Occipital lobe (tissue), 2 donors: ENCODE measurements around the gene KIR3DL3. TPM values are rescaled to one million over a fixed set of nuclear protein-coding genes. Genes with fewer than 3 reads are reported as not detected.
"Not testable (repeated sequence)": the region's sequence is repeated elsewhere in the genome, so short reads cannot be mapped to it uniquely, and the experiment has no call there.

Experiments used
- DNase-seq: peaks from one replicate; lab custom pipeline; 2025; lab: John Stamatoyannopoulos, UW
- total RNA-seq: library from RNA; depleted of rRNA; stranded (reverse); fragments of >200 nt; gene quantifications from one replicate; pipeline ENCODE4 v1.2.3, GENCODE V29; 2014

The KIR3DL3 gene
- total RNA-seq, 1 donor from 2014 or later: not detected

DNA sequence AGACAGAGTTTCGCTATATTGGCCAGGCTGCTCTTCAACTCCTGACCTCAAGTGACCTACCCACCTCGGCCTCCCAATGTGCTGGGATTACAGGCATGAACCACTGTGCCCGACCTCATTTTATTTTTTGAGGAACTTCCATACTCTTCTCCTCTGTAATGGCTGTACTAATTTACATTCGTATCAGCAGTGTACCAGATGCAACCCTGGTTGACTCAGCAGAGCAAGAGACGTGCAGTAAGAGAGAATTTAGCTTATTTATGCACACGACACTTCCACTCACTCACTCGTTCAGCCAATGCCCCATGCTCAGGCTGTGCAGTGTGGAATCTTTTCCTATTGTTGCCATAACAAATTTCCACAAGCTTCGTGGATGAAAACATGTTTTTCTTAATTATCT, 6.9 kb downstream of the KIR3DL3 start:
- no peak for DNase-seq

DNA sequence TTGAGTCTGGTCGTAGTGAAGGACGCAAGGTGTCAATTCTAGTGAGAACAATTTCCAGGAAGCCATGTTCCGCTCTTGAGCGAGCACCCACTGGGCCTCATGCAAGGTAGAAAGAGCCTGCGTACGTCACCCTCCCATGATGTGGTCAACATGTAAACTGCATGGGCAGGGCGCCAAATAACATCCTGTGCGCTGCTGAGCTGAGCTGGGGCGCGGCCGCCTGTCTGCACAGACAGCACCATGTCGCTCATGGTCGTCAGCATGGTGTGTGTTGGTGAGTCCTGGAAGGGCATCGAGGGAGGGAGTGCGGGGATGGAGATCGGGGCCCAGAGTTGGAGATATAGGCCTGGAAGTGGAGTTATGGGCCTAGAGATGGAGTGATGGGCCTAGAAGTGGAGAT, 14.1 kb downstream of the KIR3DL3 start, which contains the start of gene KIR2DL3:
KIR2DL3 (plus strand) TSS at position 208 of the 400 bp plus-strand sequence; CDS start at position 241, 33 bp downstream.
- DNase-seq: not testable (repeated sequence)

DNA sequence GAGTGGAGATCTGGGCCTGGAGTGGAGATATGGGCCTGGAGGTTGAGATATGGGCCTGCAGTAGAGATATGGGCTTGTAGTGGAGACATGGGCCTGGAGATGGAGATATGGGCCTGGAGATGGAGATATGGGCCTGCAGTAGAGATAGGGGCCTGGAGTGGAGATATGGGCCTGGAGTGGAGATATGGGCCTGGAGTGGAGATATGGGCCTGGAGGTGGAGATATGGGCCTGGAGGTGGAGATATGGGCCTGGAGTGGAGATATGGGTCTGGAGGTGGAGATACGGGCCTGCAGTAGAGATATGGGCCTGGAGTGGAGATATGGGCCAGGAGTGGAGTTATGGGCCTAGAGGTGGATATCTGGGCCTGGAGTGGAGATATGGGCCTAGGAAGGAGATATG, 14.5 kb downstream of the KIR3DL3 start:
- DNase-seq: no peak

DNA sequence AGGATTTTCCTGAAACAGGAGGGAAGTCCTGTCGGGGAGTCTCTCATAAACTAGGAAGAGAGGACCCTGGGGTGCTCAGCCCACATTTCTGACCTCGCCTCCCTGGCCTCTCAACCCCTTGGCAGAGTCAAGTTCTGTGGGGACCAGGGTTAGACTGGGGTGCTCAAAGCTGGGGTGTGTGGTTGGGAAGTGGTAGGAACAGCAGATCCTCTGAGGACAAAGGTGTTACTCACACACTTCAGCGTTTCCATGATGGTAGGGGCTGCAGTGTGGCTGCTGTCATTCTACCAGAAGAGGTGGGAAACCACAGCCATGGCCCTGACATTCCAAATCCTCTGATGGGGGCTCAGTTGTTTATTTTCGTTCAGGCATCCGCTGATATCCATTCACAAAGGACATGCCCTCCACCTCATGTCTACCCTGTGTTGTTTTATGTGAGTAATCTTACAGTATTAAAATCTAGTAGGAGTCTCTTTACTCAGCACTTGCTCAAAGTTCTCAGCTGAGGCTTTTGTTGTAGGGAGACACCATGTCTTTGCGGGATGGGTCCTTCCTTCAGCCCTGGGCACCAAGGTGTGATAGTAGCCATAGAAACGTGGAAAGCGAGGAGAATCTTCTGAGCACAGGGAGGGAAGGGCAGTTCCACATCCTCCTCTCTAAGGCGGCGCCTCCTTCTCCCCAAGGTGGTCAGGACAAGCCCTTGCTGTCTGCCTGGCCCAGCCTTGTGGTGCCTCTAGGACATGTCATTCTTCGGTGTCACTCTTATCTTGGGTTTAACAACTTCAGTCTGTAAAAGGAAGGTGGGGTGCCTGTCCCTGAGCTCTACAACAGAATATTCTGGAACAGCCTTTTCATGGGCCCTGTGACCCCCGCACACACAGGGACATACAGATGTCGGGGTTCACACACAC, 15.6 kb downstream of the KIR3DL3 start:
- DNase-seq: no peak

DNA sequence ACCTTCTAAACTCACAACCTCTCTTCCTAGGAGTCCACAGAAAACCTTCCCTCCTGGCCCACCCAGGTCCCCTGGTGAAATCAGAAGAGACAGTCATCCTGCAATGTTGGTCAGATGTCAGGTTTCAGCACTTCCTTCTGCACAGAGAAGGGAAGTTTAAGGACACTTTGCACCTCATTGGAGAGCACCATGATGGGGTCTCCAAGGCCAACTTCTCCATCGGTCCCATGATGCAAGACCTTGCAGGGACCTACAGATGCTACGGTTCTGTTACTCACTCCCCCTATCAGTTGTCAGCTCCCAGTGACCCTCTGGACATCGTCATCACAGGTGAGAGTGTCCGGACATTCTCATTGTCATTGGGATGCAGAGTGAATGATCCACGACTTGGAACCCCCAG, 17.7 kb downstream of the KIR3DL3 start:
- not testable (repeated sequence) for DNase-seq

DNA sequence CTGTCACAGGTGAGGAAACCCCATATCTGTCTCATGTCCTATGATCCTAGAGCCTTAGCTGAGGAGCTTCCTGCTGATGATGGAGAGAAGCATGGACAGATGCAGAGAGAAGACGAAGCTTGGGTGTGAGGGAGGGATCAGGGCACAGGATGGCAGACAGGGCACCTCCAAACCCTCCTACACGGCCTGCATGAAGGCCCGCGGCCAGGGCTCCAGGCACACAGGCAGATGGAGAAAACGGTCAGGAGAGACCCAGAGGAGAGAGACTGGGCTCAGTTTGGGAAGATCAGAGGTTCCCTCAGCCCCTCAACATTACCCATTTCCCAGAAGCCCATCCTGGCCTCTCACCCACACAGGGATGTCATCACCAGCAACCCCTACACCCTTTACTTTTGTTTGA, 19.8 kb downstream of the KIR3DL3 start:
- not testable (repeated sequence) for DNase-seq

DNA sequence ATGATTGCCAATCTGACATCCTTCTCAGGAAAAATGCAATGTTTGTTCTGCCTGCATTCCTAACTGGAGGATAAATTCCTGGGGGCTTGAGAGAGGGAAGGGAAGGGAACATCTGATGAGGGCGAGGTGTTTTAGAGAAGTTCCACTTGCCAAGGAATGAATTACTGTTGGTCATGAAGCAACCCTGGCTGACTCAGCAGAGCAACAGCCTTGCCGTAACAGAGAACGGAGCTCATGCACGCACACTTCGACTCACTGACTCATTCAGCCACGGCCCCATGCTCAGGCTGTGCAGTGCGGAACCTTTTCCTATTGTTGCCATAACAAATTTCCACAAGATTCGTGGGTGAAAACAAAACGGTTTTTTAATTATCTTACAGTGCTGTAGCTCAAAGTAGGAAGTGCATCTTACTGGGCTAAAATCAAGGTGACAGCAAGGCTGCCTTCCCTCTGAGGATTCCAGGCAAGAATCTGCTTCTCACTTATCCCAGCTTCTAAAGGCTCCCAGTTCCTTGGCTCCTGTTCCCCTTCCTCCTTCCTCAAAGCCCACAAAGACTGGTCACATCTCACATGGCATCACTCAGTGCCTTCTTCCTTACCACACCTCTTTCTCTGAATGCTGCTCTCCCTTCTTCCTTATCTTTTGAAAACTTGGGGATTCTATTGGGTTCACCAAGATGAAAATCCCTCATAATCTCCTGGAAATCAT, 23.5 kb downstream of the KIR3DL3 start:
- not testable (repeated sequence) for DNase-seq

DNA sequence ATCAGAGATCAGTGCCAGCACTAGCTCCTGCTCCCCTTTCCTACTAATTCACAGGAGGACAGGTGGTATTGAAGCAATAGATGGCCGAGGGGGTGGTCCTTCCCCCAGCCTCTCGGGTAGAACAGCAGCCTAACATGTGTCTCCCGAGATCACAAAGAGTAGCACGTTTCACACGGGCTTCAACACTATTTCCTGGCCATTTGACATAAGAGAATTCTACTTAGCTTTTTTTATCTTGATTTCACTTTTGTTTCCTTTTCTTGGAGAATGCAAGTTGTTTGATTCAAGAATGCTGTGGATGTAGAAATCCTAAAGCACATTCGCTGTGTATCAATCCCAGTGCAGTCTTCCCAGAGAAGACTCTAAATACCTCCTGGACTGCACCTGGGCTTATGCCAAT, 26.0 kb downstream of the KIR3DL3 start:
- not testable (repeated sequence) for DNase-seq

DNA sequence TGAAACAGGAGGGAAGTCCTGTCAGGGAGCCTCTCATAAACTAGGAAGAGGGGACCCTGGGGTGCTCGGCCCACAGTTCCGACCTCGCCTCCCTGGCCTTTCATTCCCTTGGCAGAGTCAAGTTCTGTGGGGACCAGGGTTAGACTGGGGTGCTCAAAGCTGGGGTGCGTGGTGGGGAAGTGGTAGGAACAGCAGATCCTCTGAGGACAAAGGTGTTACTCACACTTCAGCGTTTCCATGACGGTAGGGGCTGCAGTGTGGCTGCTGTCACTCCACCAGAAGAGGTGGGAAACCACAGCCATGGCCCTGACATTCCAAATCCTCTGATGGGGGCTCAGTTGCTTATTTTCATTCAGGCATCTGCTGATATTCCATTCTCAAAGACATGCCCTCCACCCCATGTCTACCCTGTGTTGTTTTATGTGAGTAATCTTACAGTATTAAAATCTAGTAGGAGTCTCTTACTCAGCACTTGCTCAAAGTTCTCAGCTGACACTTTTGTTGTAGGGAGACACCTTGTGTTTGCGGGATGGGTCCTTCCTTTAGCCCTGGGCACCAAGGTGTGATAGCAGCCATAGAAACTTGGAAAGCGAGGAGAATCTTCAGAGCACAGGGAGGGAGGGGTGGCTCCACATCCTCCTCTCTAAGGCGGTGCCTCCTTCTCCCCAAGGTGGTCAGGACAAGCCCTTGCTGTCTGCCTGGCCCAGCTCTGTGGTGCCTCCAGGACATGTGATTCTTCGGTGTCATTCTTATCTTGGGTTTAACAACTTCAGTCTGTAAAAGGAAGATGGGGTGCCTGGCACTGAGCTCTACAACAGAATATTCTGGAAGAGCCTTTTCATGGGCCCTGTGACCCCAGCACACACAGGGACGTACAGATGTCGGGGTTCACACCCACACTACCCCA, 32.2 kb downstream of the KIR3DL3 start:
- DNase-seq: not testable (repeated sequence)

DNA sequence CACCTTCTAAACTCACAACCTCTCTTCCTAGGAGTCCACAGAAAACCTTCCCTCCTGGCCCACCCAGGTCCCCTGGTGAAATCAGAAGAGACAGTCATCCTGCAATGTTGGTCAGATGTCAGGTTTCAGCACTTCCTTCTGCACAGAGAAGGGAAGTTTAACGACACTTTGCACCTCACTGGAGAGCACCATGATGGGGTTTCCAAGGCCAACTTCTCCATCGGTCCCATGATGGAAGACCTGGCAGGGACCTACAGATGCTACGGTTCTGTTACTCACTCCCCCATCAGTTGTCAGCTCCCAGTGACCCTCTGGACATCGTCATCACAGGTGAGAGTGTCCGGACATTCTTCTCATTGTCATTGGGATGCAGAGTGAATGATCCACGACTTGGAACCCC, 34.3 kb downstream of the KIR3DL3 start:
- DNase-seq: not testable (repeated sequence)

DNA sequence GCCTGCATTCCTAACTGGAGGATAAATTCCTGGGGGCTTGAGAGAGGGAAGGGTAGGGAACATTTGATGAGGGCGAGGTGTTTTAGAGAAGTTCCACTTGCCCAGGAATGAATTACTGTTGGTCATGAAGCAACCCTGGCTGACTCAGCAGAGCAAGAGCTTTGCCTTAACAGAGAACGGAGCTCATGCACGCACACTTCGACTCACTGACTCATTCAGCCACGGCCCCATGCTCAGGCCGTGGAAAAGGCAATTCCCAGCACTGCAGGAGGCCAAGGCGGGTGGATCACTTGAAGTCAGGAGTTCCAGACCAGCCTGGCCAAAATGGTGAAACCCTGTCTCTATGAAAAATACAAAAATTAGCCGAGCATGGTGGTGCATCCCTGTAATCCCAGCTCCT, 40.0 kb downstream of the KIR3DL3 start:
- DNase-seq: not testable (repeated sequence)

DNA sequence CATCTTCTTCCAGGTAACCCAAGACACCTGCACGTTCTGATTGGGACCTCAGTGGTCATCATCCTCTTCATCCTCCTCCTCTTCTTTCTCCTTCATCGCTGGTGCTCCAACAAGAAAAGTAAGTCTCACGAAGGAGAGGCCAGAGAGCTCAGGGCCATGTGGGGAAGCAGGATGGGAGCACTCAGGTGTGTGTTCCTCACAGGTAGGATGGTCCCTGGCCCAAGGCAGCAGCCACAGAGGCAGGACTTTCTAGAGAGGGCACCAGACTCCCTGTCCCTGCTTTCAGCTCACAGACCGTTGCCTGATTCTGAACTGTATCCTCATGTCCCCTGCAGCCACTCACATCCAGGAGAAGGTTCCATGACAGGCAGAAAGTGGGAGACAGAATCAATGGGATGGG, 42.2 kb downstream of the KIR3DL3 start:
- DNase-seq: not testable (repeated sequence)

DNA sequence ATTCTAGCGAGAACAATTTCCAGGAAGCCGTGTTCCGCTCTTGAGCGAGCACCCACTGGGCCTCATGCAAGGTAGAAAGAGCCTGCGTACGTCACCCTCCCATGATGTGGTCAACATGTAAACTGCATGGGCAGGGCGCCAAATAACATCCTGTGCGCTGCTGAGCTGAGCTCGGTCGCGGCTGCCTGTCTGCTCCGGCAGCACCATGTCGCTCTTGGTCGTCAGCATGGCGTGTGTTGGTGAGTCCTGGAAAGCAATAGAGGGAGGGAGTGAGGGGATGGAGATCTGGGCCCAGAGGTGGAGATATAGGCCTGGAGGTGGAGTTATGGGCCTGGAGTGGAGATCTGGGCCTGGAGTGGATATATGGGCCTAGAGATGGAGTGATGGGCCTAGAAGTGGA, 45.4 kb downstream of the KIR3DL3 start, which contains the start of gene KIR2DL1:
KIR2DL1 (plus strand) TSS at position 148 of the 400 bp plus-strand sequence; CDS start at position 206, 58 bp downstream.
- DNase-seq: not testable (repeated sequence)

DNA sequence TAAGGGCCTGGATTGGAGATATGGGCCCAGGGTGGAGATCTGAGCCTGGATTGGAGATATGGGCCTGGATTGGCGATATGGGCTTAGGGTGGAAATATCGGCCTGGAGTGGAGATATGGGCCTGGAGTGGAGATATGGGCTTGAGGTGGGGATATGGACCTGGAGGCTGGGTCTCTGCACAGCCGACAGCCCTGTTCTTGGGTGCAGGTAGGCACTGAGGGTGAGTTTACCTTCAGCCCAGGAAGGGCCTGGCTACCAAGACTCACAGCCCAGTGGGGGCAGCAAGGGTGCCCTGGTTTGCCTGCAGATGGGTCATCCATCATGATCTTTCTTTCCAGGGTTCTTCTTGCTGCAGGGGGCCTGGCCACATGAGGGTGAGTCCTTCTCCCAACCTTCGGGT, 46.3 kb downstream of the KIR3DL3 start:
- not testable (repeated sequence) for DNase-seq

DNA sequence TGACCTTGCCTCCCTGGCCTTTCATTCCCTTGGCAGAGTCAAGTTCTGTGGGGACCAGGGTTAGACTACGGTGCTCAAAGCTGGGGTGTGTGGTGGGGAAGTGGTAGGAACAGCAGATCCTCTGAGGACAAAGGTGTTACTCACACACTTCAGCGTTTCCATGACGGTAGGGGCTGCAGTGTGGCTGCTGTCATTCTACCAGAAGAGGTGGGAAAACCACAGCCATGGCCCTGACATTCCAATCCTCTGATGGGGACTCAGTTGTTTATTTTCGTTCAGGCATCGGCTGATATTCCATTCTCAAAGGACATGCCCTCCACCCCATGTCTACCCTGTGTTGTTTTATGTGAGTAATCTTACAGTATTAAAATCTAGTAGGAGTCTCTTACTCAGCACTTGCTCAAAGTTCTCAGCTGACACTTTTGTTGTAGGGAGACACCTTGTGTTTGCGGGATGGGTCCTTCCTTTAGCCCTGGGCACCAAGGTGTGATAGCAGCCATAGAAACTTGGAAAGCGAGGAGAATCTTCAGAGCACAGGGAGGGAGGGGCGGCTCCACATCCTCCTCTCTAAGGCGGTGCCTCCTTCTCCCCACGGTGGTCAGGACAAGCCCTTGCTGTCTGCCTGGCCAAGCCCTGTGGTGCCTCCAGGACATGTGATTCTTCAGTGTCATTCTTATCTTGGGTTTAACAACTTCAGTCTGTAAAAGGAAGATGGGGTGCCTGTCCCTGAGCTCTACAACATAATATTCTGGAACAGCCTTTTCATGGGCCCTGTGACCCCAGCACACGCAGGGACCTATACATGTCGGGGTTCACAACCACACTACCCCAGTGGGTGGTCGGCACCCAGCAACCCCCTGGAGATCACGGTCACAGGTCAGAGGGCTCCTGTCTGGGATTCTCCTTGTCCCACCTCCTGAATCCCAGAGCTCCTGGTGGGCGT, 47.0 kb downstream of the KIR3DL3 start:
- not testable (repeated sequence) for DNase-seq

DNA sequence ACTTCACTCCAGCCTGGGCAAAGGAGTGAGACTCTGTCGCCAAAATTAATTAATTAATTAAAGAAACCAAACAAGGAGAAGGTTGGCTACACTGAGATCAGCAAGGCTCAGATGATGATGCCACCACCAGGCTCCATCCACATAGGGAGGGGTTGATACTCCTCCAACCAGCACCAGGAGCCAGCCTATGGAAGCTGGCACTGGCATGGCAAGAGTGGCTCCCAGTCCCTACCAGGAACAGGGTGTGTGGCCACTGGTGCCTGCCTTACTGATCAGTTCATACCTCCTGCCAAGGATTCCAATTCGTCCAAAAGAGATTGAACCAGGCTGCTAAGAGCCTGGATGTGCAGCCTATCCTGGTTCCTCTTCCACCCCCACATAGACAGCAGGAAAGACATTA, 48.4 kb downstream of the KIR3DL3 start:
- not testable (repeated sequence) for DNase-seq

DNA sequence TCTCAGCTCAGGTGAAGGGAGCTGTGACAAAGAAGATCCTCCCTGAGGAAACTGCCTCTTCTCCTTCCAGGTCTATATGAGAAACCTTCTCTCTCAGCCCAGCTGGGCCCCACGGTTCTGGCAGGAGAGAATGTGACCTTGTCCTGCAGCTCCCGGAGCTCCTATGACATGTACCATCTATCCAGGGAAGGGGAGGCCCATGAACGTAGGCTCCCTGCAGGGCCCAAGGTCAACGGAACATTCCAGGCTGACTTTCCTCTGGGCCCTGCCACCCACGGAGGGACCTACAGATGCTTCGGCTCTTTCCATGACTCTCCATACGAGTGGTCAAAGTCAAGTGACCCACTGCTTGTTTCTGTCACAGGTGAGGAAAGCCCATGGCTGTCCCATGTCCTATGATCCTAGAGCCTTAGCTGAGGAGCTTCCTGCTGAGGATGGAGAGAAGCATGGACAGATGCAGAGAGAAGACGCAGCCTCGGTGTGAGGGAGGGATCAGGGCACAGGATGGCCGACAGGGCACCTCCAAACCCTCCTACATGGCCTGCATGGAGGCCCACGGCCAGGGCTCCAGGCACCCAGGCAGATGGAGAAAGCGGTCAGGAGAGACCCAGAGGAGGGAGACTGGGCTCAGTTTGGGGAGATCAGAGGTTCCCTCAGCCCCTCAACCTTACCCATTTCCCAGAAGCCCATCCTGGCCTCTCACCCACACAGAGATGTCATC, 51.0 kb downstream of the KIR3DL3 start:
- DNase-seq: not testable (repeated sequence)

DNA sequence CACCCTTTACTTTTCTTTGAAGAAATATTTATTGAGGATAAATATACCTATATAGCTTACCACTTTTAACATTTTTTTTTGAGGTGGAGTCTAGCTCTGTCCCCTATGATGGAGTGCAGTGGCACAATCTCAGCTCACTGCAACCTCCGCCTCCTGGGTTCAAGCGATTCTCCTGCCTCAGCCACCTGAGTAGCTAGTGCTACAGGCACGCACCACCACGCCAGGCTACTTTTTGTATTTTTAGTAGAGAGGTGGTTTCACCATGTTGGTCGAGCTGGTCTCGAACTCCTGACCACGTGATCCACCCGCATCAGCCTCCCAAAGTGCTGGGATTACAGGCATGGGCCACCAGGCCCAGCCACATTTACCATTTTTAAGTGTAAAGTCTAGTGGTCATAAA, 51.6 kb downstream of the KIR3DL3 start:
- not testable (repeated sequence) for DNase-seq

DNA sequence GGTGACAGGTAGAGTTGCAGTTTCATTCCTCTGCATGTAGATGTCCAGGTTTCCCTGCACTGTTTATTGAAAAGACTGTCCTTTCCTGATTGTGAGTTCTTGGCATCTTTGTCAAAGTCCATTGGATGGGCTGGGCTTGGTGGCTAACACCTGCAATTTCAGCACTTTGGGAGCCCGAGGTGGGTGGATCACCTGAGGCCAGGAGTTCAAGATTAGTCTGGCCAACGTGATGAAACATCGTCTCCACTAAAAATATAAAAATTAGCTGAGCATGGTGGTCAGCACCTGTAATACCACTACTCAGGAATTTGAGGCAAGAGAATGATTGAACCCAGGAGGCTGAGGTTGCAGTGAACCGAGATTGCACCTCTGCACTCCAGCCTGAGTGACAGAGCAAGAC, 53.6 kb downstream of the KIR3DL3 start:
- DNase-seq: not testable (repeated sequence)
